H1 (cell line): ENCODE results near the gene NCKIPSD. TPM values are rescaled to one million over a fixed set of nuclear protein-coding genes. Genes with fewer than 3 reads are reported as not detected.

Experiments used
- CTCF ChIA-PET: fragments of 300-600 bp; sonication (Branson Sonifier 250); formaldehyde crosslinking; loops from one replicate; lab custom pipeline; 2021; ENCODE audit not compliant: partially characterized antibody; lab: Charles Lee
- POLR2A ChIA-PET: fragments of 300-600 bp; sonication (Branson Sonifier 250); formaldehyde crosslinking; loops from one replicate; lab custom pipeline; 2021; ENCODE audit warnings: inconsistent platforms; ENCODE audit not compliant: partially characterized antibody; lab: Charles Lee
- DNase-seq, 2 experiments: peaks; one replicate each; pipeline versions ENCODE4 v3.0.0 to v3.0.0-alpha.2; 2010 to 2022; ENCODE audit warnings: low spot score in 2 of 2, low read depth in 1 of 2, mixed read lengths in 1 of 2
- FAIRE-seq: peaks from 2 replicates; lab custom pipeline; 2011; peaks lifted over from hg19 to GRCh38; lab: Jason Lieb, UNC
- H2AFZ ChIP-seq: 2 replicates; pipeline ENCODE4 v1.8.1; 2012; ENCODE audit warnings: low read length, inconsistent platforms
- H2AK5ac ChIP-seq: 2 replicates; pipeline ENCODE4 v1.6.1; 2013; ENCODE audit warnings: low read depth, low read length
- H2BK120ac ChIP-seq: replicated peaks from 2 replicates; pipeline ENCODE3; 2013; ENCODE audit warnings: low read depth, low read length, inconsistent platforms
- H2BK12ac ChIP-seq: 2 replicates; pipeline ENCODE4 v1.6.1; 2013; ENCODE audit warnings: low read depth, low read length
- H2BK15ac ChIP-seq: 2 replicates; pipeline ENCODE4 v1.6.1; 2013; ENCODE audit warnings: low read length
- H2BK20ac ChIP-seq: 2 replicates; pipeline ENCODE4 v1.6.1; 2013; ENCODE audit warnings: low read length
- H2BK5ac ChIP-seq: 2 replicates; pipeline ENCODE4 v1.6.1; 2013; ENCODE audit warnings: low read depth, low read length
- H3K14ac ChIP-seq: 2 replicates; pipeline ENCODE4 v1.6.1; 2013; ENCODE audit warnings: inconsistent platforms; ENCODE audit not compliant: insufficient read length
- H3K18ac ChIP-seq: 2 replicates; pipeline ENCODE4 v1.6.1; 2013; ENCODE audit warnings: low read length; ENCODE audit errors: extremely low read depth
- H3K23ac ChIP-seq: 2 replicates; pipeline ENCODE4 v1.6.1; 2013; ENCODE audit warnings: inconsistent platforms; ENCODE audit not compliant: insufficient read length
- H3K23me2 ChIP-seq: 2 replicates; pipeline ENCODE4 v1.6.1; 2013; ENCODE audit warnings: low read depth, low read length
- H3K27ac ChIP-seq: 2 replicates; pipeline ENCODE4 v1.6.1; 2011; ENCODE audit warnings: low read depth, low read length, inconsistent platforms
- H3K27me3 ChIP-seq, 4 experiments: replicated peaks in 1 of 4; 1 replicate in 1 of 4; 2 replicates in 3 of 4; pipeline versions ENCODE4 v1.6.1 to v1.8.1; 2011 to 2013; ENCODE audit warnings: low read length in 3 of 4, mild to moderate bottlenecking in 3 of 4, inconsistent platforms in 2 of 4, mixed read lengths in 2 of 4, moderate library complexity in 1 of 4; ENCODE audit not compliant: control insufficient read depth in 3 of 4, insufficient read depth in 3 of 4; ENCODE audit errors: extremely low read depth in 1 of 4
- H3K36me3 ChIP-seq, 4 experiments: 2 replicates each; pipeline versions ENCODE4 v1.6.1 to v1.8.1; 2011 to 2013; ENCODE audit warnings: mild to moderate bottlenecking in 4 of 4, low read length in 3 of 4, moderate library complexity in 2 of 4, control low read depth in 1 of 4, inconsistent platforms in 1 of 4; ENCODE audit not compliant: insufficient read depth in 4 of 4, control insufficient read depth in 2 of 4
- H3K4ac ChIP-seq: replicated peaks from 2 replicates; pipeline ENCODE3; 2013; ENCODE audit warnings: low read length, low read depth, mixed read lengths, inconsistent platforms; ENCODE audit not compliant: insufficient read length
- H3K4me1 ChIP-seq, 4 experiments: replicated peaks in 1 of 4; 1 replicate in 1 of 4; 2 replicates in 3 of 4; pipeline versions ENCODE4 v1.6.1 to v1.8.1; 2011 to 2013; ENCODE audit warnings: low read length in 3 of 4, inconsistent platforms in 2 of 4, mixed read lengths in 1 of 4; ENCODE audit not compliant: insufficient read depth in 4 of 4, control insufficient read depth in 3 of 4
- H3K4me2 ChIP-seq, 2 experiments: 2 replicates each; pipeline versions ENCODE4 v1.6.1 to v1.8.1; 2011 to 2013; ENCODE audit warnings: low read depth in 2 of 2, low read length in 2 of 2, control low read depth in 1 of 2, inconsistent platforms in 1 of 2, mild to moderate bottlenecking in 1 of 2; ENCODE audit not compliant: insufficient read depth in 1 of 2
- H3K4me3 ChIP-seq, 4 experiments: fragments of 200-600, 300-600 bp in 1 of 4; sonication (generic), shearing (Covaris generic), sonication (Bioruptor Twin) in 1 of 4; 2 replicates each; pipeline versions ENCODE4 v1.5.1 to v1.8.1; 2011 to 2016; ENCODE audit warnings: low read length in 4 of 4, low read depth in 3 of 4, control low read depth in 2 of 4, inconsistent platforms in 2 of 4, mild to moderate bottlenecking in 2 of 4, mixed read lengths in 1 of 4, moderate library complexity in 1 of 4; ENCODE audit not compliant: insufficient read depth in 2 of 4; ENCODE audit errors: extremely low read depth in 1 of 4
- H3K56ac ChIP-seq: replicated peaks from 2 replicates; pipeline ENCODE3; 2013; ENCODE audit warnings: low read depth, mild to moderate bottlenecking, mixed read lengths, low read length, inconsistent platforms; ENCODE audit not compliant: insufficient read length
- H3K79me1 ChIP-seq: 2 replicates; pipeline ENCODE4 v1.6.1; 2013; ENCODE audit warnings: low read depth, low read length, control low read depth
- H3K79me2 ChIP-seq, 2 experiments: 2 replicates each; pipeline versions ENCODE4 v1.6.1 to v1.8.1; 2012 to 2013; ENCODE audit warnings: low read length in 2 of 2, mild to moderate bottlenecking in 2 of 2, inconsistent platforms in 1 of 2; ENCODE audit not compliant: insufficient read depth in 2 of 2, control insufficient read depth in 1 of 2
- H3K9ac ChIP-seq, 4 experiments: replicated peaks in 1 of 4; 1 replicate in 1 of 4; 2 replicates in 3 of 4; pipeline versions ENCODE4 v1.6.1 to v1.8.1; 2011 to 2013; ENCODE audit warnings: low read depth in 3 of 4, low read length in 3 of 4, control low read depth in 2 of 4, mild to moderate bottlenecking in 2 of 4, moderate library complexity in 2 of 4, inconsistent platforms in 1 of 4; ENCODE audit errors: extremely low read depth in 1 of 4
- H3K9me3 ChIP-seq, 2 experiments: 2 replicates each; pipeline versions ENCODE4 v1.6.1 to v1.8.1; 2012 to 2013; ENCODE audit warnings: mild to moderate bottlenecking in 2 of 2, moderate library complexity in 2 of 2, control low read depth in 1 of 2, inconsistent platforms in 1 of 2, low read depth in 1 of 2, low read length in 1 of 2, mixed read lengths in 1 of 2; ENCODE audit not compliant: insufficient read depth in 2 of 2
- H4K20me1 ChIP-seq, 2 experiments: replicated peaks in 1 of 2; 2 replicates each; pipeline versions ENCODE3 to v1.8.1; 2011 to 2013; ENCODE audit warnings: inconsistent platforms in 2 of 2, low read length in 2 of 2, mild to moderate bottlenecking in 1 of 2; ENCODE audit not compliant: insufficient read depth in 2 of 2, control insufficient read depth in 1 of 2
- H4K5ac ChIP-seq: 2 replicates; pipeline ENCODE4 v1.6.1; 2013; ENCODE audit warnings: low read length, low read depth, mixed read lengths, inconsistent platforms; ENCODE audit not compliant: insufficient read length
- H4K8ac ChIP-seq: 2 replicates; pipeline ENCODE4 v1.8.0; 2013; ENCODE audit warnings: mild to moderate bottlenecking, moderate library complexity, low read length, inconsistent platforms; ENCODE audit not compliant: insufficient read depth; ENCODE audit errors: extremely low read depth
- H4K91ac ChIP-seq: replicated peaks from 2 replicates; pipeline ENCODE3; 2013; ENCODE audit warnings: low read length, mixed read lengths, inconsistent platforms; ENCODE audit not compliant: insufficient read length
- BCL11A ChIP-seq, 2 experiments: IDR thresholded peaks; one replicate each; pipeline ENCODE4 v1.6.1; 2011; ENCODE audit warnings: low read depth in 2 of 2, low read length in 2 of 2, mild to moderate bottlenecking in 2 of 2
- GABPA ChIP-seq: IDR thresholded peaks from 2 replicates; pipeline ENCODE4 v1.6.1; 2011; ENCODE audit warnings: mild to moderate bottlenecking, low read length, moderate library complexity, borderline replicate concordance; ENCODE audit not compliant: insufficient read depth
- NANOG ChIP-seq: IDR thresholded peaks from 2 replicates; pipeline ENCODE4 v1.6.1; 2011; ENCODE audit warnings: low read length, low read depth, mild to moderate bottlenecking, inconsistent platforms; ENCODE audit not compliant: insufficient read depth, poor library complexity, severe bottlenecking
- POLR2A ChIP-seq, 2 experiments: IDR thresholded peaks; 1 replicate in 1 of 2; 2 replicates in 1 of 2; pipeline ENCODE4 v1.6.1; 2011; ENCODE audit warnings: low read depth in 2 of 2, low read length in 2 of 2, mild to moderate bottlenecking in 2 of 2; ENCODE audit errors: control extremely low read depth in 1 of 2
- RNF2 ChIP-seq: fragments of 200-900, 300-1000 bp; sonication (generic); IDR thresholded peaks from 2 replicates; pipeline ENCODE4 v1.7.1; 2016; ENCODE audit warnings: borderline replicate concordance, low read depth, mild to moderate bottlenecking, antibody characterized with exemption, low read length; ENCODE audit not compliant: poor library complexity, severe bottlenecking; ENCODE audit errors: missing control alignments
- SIX5 ChIP-seq: IDR thresholded peaks from 2 replicates; pipeline ENCODE4 v1.6.1; 2011; ENCODE audit warnings: mild to moderate bottlenecking, low read depth, low read length
- ZNF274 ChIP-seq: IDR thresholded peaks from 2 replicates; pipeline ENCODE4 v1.7.0; 2012; ENCODE audit warnings: low read length, borderline replicate concordance; ENCODE audit errors: extremely low read depth
- WGBS, 2 experiments: shearing (Covaris generic) in 1 of 2; methylation state at CpG; one replicate each; pipeline versions ENCODE4 v1.1.6 to v1.1.7; 2013 to 2015; ENCODE audit warnings: low lambda C conversion rate in 2 of 2, mixed read lengths in 2 of 2, inconsistent platforms in 1 of 2, low coverage in 1 of 2, missing lambda C conversion rate in 1 of 2; ENCODE audit not compliant: insufficient replicate concordance in 2 of 2, insufficient coverage in 1 of 2, insufficient read length in 1 of 2; ENCODE audit errors: extremely low coverage in 1 of 2, missing lambda C conversion rate in 1 of 2; 5-methylcytosine and 5-hydroxymethylcytosine counted together
- polyA plus RNA-seq, 7 experiments: library from polyadenylated mRNA; depleted of rRNA in 3 of 7; stranded (reverse) in 5 of 7; unstranded in 2 of 7; fragments of >200 nt in 5 of 7; fragments of 200-250 nt in 2 of 7; gene quantifications; 1 replicate in 5 of 7; 2 replicates in 1 of 7; 4 replicates in 1 of 7; pipeline versions ENCODE4 v1.2.1 to v1.2.3, GENCODE V29; 2011 to 2013; ENCODE audit warnings: missing spikeins in 2 of 7, mixed read lengths in 2 of 7
- total RNA-seq: library from RNA; stranded (reverse); fragmentation: NEBNext Ultra II Directional; extraction: Animal tissue kit (Norgen Biotek cat#: 25700); gene quantifications from 2 replicates; pipeline ENCODE4 v1.2.1, GENCODE V29; 2021

The NCKIPSD gene
- total and polyA plus RNA-seq, 2 of the 8 experiments (the other 6 are each of a cell fraction or from before 2014, with no cell fraction given) = 34.7 to 91.8 TPM

- CTCF ChIA-PET = interaction anchor here (1.1 to 1.7 kb wide), 2 partner anchors 12 to 15 kb away, joined by 4 read pairs; no protein-coding TSS in a partner anchor
- H2BK120ac ChIP-seq = no peak overlapping the region
- no peak overlapping the region for H3K27ac ChIP-seq
- TF ChIP-seq BCL11A (IDR thresholded peaks at IDR 0.05; ENCODE audit: low read depth in 2 of 2, low read length in 2 of 2) (no peak), GABPA (no peak), NANOG (no peak), SIX5 (no peak), POLR2A (IDR thresholded peaks at IDR 0.05; ENCODE audit: control extremely low read depth in 1 of 2, low read depth in 2 of 2, low read length in 2 of 2) (no peak), ZNF274 (no peak), RNF2 (no peak)
These were observed 6.9 kb downstream of the NCKIPSD start for GRCh38 chr3:48678566-48679380.

More at GRCh38 chr3:48678566-48679380, 6.9 kb downstream of the NCKIPSD start:
- Histone ChIP-seq H3K4ac (no peak overlapping the region), H4K8ac (no peak overlapping the region), H2BK12ac (no peak overlapping the region), H3K4me2 (no peak overlapping the region), H3K9me3 (no peaks in the 10 kb centered on the region), H3K27me3 (no peaks in the 10 kb centered on the region), H4K5ac (no peak overlapping the region), H3K4me3 (no peak overlapping the region), H3K36me3 (peaks cover 31 to 67% (median 47%) of the 10 kb centered on the region in 4 experiments), H3K79me2 (peaks cover 0 to 8% of the 10 kb centered on the region in 2 experiments; a peak in 1 of 4 replicates), H2BK20ac (no peak overlapping the region), H4K20me1 (peaks cover 0 to 20% of the 10 kb centered on the region in 2 experiments), H3K79me1 (peaks cover 3% of the 10 kb centered on the region; the same call in 1 of the 2 replicates), H2BK15ac (no peak overlapping the region), H2BK5ac (no peak overlapping the region), H3K23ac (no peak overlapping the region), H3K23me2 (no peaks in the 10 kb centered on the region), H2AFZ (no peak overlapping the region), H2AK5ac (no peak overlapping the region), H4K91ac (no peak overlapping the region), H3K14ac (no peak overlapping the region), H3K18ac (no peak overlapping the region), H3K9ac (no peak overlapping the region), H3K56ac (no peak overlapping the region), H3K4me1 (no peaks in the 10 kb centered on the region)
- FAIRE-seq (no peak), DNase-seq (no peak)
- POLR2A ChIA-PET = interaction anchor here (1.0 to 15.0 kb wide), 3 partner anchors 10 to 80 kb away, joined by 3 to 175 read pairs (median 4); partner anchors contain the start of gene CELSR3
- 92% methylated on average over 19 of the region's 24 CpGs; no CpG with 5 or more reads in 1 of the 2 experiments for WGBS, 2 experiments
